Glutamatergic neuron (in vitro differentiated cells): ENCODE measurements around the gene GLTPD2. TPM values are rescaled to one million over a fixed set of nuclear protein-coding genes. Genes with fewer than 3 reads are reported as not detected.

ENCODE experiments used
- DNase-seq: peaks from one replicate; pipeline ENCODE4 v3.0.0; 2022
- H3K27ac Mint-ChIP-seq: one replicate; pipeline ENCODE4 v1.8.0; 2020; ENCODE audit warnings: mild to moderate bottlenecking, mixed read lengths, inconsistent platforms; ENCODE audit not compliant: unreplicated experiment
- H3K27me3 Mint-ChIP-seq: one replicate; pipeline ENCODE4 v1.8.0; 2020; ENCODE audit warnings: mild to moderate bottlenecking, moderate library complexity, mixed read lengths, inconsistent platforms; ENCODE audit not compliant: unreplicated experiment
- H3K36me3 Mint-ChIP-seq: one replicate; pipeline ENCODE4 v1.8.0; 2020; ENCODE audit warnings: mild to moderate bottlenecking, mixed read lengths, inconsistent platforms; ENCODE audit not compliant: unreplicated experiment
- H3K4me1 Mint-ChIP-seq: one replicate; pipeline ENCODE4 v1.8.0; 2020; ENCODE audit warnings: mild to moderate bottlenecking, low read depth, mixed read lengths, inconsistent platforms; ENCODE audit not compliant: unreplicated experiment
- H3K4me3 Mint-ChIP-seq: one replicate; pipeline ENCODE4 v1.8.0; 2020; ENCODE audit warnings: mild to moderate bottlenecking, mixed read lengths, inconsistent platforms; ENCODE audit not compliant: unreplicated experiment
- H3K9me3 Mint-ChIP-seq: one replicate; pipeline ENCODE4 v1.8.0; 2020; ENCODE audit warnings: mild to moderate bottlenecking, moderate library complexity, mixed read lengths, inconsistent platforms; ENCODE audit not compliant: unreplicated experiment
- total RNA-seq: library from RNA; stranded (reverse); fragmentation: NEBNext Ultra II Directional; extraction: Animal tissue kit (Norgen Biotek cat#: 25700); gene quantifications from one replicate; pipeline ENCODE4 v1.2.1, GENCODE V29; 2021; ENCODE audit not compliant: unreplicated experiment
- TF ChIP-seq, protein P1 (sequence below): fragments of 200-600 bp; sonication (generic); IDR thresholded peaks from one replicate; pipeline ENCODE4 v1.5.0; 2021; ENCODE audit not compliant: partially characterized antibody, unreplicated experiment

Gene GLTPD2
- total RNA-seq, 1 donor from 2014 or later, result not detected

DNA sequence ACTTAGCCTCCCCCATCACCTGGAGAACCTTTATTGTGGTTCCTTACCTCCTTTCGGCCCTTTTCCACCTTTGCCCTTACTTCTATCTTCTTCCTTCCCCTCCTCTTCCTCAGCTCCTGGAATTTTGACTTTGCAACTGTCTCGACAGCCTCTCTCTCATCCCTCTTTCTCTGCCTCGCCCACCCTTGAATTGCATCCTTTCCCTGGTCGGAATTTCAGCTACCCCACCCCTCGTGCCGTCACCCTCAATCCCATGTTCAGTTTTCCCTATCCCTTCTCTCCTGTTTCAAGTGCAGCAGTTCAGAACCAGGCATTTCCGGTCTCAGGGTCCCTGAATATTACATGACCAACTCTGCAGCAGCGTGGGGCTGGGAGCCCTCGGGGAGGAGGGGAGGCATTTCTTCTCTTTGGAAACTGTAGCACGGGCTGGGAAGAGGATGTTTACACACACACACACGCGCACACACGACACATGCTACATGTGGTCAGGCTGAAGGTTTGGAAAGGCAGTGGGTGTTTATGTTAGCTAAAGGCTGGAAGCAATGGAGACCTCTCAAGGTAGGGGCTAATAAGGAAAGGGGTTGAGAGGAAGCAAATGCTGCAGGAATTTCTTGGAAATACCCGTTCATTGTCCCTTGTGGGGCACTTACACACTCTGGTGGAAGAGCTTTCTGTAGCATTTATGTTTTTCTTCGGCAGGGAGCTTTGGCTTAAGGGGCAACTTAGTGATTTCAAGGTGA, 45.3 kb downstream of the GLTPD2 start:
- no peak for DNase-seq
- H3K9me3 Mint-ChIP-seq, result peaks cover 4% of the 10 kb centered on the region

DNA sequence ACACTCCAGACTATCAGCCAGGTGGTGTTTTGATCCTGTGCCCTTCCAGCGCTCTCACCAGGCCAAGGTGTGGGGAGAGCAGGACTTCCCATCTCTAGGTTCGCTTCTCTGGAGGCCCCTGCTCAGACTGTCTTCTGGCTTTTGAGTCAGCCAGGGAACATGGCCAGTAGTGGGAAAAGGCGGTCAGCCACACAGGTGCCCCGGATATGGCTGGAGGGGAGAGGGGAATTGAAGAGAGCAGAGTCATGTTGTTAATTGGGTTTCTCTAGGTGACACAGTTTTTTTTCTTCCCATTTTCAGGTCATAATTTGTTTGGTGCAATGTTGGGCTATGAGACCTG, 45.9 kb downstream of the GLTPD2 start:
- Mint-ChIP-seq H3K27me3 (no peaks in the 10 kb centered on the region), H3K4me1 (peaks cover 38% of the 10 kb centered on the region), H3K27ac (peak overlapping the region; percentile 83), H3K4me3 (peak overlapping the region; percentile 94), H3K9me3 (peaks cover 4% of the 10 kb centered on the region), H3K36me3 (peaks cover 5% of the 10 kb centered on the region)
- TF ChIP-seq, protein P1, sequence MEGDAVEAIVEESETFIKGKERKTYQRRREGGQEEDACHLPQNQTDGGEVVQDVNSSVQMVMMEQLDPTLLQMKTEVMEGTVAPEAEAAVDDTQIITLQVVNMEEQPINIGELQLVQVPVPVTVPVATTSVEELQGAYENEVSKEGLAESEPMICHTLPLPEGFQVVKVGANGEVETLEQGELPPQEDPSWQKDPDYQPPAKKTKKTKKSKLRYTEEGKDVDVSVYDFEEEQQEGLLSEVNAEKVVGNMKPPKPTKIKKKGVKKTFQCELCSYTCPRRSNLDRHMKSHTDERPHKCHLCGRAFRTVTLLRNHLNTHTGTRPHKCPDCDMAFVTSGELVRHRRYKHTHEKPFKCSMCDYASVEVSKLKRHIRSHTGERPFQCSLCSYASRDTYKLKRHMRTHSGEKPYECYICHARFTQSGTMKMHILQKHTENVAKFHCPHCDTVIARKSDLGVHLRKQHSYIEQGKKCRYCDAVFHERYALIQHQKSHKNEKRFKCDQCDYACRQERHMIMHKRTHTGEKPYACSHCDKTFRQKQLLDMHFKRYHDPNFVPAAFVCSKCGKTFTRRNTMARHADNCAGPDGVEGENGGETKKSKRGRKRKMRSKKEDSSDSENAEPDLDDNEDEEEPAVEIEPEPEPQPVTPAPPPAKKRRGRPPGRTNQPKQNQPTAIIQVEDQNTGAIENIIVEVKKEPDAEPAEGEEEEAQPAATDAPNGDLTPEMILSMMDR, result no peak
- no peak for DNase-seq

More for the DNA sequence above, 45.3 kb downstream of the GLTPD2 start:
- peak overlapping the region; percentile 94 for H3K4me3 Mint-ChIP-seq
- H3K27me3 Mint-ChIP-seq, result no peaks in the 10 kb centered on the region
- TF ChIP-seq, protein P1, result no peak
- peak overlapping the region; percentile 83 for H3K27ac Mint-ChIP-seq
- H3K36me3 Mint-ChIP-seq, result peaks cover 5% of the 10 kb centered on the region
- peaks cover 33% of the 10 kb centered on the region for H3K4me1 Mint-ChIP-seq

DNA sequence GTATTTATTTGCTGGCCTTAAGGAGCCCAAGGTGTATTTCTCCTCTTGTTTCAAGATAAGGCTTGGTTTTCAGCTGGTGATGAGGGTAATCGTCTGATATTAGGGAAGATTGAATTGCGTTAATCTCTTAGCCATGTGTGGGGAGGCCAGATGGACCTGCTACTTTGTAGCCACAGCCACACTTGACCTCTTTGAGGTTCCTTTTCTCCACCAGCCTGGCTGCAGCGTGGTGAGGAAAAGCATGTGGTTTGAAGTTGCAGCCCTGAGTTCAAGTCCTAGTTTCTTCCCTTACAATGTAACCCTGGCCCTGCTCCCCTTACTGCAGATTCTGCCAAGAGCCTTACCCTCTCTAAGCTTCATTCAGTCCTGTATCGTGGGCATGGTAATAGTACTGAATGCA, 47.5 kb downstream of the GLTPD2 start:
- TF ChIP-seq, protein P1, result no peak
- Mint-ChIP-seq H3K9me3 (peaks cover 10% of the 10 kb centered on the region), H3K4me3 (peak overlapping the region; percentile 64), H3K27me3 (no peaks in the 10 kb centered on the region), H3K4me1 (peaks cover 39% of the 10 kb centered on the region), H3K27ac (peak overlapping the region; percentile 28), H3K36me3 (peaks cover 5% of the 10 kb centered on the region)
- no peak for DNase-seq

DNA sequence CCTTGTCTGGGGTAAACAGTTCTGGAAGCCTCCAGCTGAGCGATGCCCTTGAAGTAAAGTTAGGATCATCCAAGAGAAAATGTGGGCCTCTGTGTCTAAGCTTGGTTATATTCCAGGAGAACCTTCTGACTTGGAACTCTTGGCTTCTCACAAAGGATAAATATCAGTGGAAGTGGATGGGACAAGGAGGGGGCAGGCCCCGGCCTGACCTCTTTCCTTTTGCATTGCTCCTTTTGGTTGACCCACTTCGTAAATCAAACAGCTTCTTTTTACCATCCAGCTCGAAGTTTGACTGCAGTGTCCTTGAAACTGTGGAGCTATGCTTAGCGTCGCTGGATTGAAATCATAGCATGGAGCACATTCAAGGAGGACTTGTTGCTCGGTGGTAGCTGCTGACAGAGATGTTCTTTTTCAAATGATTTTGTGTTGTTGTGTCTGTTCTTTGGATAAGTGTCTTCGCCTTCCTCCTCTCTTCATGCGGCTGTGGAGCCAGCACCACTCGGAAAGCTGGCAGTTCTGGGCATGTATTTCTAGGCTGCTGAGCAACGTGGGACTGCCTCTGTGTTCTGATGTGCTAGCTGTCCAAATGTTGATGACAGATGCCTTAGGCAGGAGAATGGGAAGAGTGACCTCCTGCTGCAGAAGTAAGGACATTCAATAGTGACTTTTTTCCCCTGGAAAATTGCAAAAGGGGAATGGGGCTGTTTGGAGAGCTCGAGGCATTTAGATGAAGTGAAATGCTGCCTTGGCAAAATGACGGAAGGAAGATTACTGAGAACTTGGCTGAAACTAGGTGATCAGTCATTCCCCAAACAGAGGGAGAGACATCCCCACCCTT, 48.9 kb downstream of the GLTPD2 start:
- H3K4me3 Mint-ChIP-seq, result peak overlapping the region; percentile 6
- TF ChIP-seq, protein P1, result no peak
- H3K4me1 Mint-ChIP-seq, result peaks cover 39% of the 10 kb centered on the region
- DNase-seq, result no peak
- H3K27ac Mint-ChIP-seq, result peak overlapping the region; percentile 15
- H3K36me3 Mint-ChIP-seq, result peaks cover 5% of the 10 kb centered on the region
- peaks cover 10% of the 10 kb centered on the region for H3K9me3 Mint-ChIP-seq
- no peaks in the 10 kb centered on the region for H3K27me3 Mint-ChIP-seq
